Stimulated activated CD4-positive, alpha-beta T cell treated with anti-CD3 and anti-CD28 coated beads, Interleukin-12 subunit alpha, Interleukin-12 subunit beta, amount 100 ng/mL, for 48 hours (primary cell): ENCODE data around the gene SPOCK2.
A peak's percentile ranks its signal among the peaks of the same experiment; 100 is the strongest.
"Not testable (repeated sequence)": the region's sequence is repeated elsewhere in the genome, so short reads cannot be mapped to it uniquely, and the experiment has no call there.

Experiments used
- DNase-seq, 3 donors: peaks; one replicate each; pipeline ENCODE4 v3.0.0-alpha.2; 2020; ENCODE audit warnings: low read depth in 2 of 3, low spot score in 1 of 3

SPOCK2 gene, protein sequence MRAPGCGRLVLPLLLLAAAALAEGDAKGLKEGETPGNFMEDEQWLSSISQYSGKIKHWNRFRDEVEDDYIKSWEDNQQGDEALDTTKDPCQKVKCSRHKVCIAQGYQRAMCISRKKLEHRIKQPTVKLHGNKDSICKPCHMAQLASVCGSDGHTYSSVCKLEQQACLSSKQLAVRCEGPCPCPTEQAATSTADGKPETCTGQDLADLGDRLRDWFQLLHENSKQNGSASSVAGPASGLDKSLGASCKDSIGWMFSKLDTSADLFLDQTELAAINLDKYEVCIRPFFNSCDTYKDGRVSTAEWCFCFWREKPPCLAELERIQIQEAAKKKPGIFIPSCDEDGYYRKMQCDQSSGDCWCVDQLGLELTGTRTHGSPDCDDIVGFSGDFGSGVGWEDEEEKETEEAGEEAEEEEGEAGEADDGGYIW

GRCh38 chr10:72087969-72088888 lies at the start of gene SPOCK2:
TSS of gene SPOCK2 (minus strand) at chr10:72088551. CDS start at chr10:72088328, 223 bp downstream.
- peak in 2 of 3 donors; percentile 39 to 51 for DNase-seq

DNA sequence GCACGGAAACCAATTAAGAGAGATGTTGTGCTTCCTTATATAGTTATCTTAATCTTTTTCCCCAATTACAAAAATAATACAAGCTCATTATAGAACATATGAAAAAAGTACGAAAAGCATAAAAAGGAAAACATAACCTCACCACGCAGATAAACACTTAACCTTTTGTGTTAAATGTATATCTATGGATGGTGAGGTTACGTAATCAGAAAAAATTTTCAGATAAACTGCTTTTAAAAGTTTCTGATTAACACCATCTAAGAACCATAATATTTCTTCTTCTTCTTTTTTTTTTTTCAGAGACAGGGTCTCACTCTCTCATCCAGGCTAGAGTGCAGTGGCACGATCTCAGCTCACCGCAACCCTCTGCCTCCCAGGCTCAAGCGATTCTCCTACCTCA lies 49.2 kb upstream of the SPOCK2 start:
- DNase-seq, result no peak

GRCh38 chr10:72136225-72136624 lies 47.9 kb upstream of the SPOCK2 start:
- DNase-seq, result not testable (repeated sequence)

DNA sequence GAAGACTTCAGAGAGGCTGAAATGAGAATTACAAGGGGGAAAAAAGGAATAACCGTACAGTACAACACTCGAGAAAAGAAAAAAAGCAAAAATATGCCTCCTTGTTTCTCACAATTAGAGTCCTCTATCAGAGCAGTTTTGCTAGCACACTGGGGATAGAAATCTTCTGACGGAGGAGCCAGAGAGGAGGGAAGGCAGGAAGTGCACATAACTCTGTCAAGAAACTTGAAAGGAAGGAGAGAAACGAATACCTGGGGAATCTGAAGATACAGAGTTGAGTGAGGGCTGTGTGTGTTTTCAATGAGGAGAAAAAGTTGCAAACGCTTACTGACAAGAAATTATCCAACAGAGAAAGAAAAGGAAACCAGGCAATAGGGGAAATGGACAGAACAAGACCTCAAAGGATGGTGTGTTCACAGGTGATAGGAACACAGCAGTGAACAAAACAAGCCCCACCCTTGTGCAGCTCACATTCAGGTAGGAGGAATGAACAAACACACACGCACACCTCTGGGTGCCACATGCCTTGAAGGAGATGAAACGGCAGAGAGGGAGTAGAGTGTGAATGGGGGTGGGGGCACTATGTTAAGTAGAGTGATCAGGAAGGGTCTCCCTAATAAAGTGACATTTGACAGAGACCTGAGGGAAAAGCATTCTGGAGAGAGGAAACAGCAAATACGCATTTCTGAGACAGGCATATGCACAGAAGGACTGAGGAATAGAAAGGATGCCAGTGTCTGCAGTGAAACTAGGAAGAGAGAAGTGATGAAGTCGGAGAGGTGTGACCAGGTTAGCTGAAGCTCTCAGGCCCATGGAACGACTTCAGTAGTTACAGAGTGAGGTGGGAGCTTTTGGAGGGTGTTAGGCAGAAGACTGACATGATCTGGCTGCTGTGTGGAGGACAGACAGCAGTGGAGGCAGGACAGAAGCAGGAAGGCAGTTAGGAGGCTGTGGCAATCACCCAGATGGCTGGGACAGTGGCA lies 46.7 kb upstream of the SPOCK2 start:
- DNase-seq, result no peak

DNA sequence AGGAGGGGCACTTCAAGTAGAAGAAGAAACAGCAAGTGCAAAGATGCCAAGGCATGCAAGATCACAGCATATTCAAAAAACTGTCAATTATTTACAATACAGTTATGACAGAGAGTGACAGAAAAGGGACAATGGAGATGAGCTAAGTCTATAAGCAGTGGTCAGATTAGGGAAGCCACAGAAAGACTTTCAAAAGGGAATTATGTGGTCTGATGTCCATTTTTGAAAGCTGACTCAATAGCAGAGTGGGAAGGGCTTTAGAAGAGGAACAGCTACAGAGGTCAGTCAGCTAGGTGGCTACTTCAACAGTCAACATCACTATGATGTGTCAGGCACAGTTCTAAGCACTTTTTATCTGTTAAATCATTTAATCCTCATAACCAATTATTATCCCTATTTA lies 45.2 kb upstream of the SPOCK2 start:
- no peak for DNase-seq

- DNase-seq, result no peak
These were observed 44.5 kb upstream of the SPOCK2 start for GRCh38 chr10:72132854-72133253.

DNA sequence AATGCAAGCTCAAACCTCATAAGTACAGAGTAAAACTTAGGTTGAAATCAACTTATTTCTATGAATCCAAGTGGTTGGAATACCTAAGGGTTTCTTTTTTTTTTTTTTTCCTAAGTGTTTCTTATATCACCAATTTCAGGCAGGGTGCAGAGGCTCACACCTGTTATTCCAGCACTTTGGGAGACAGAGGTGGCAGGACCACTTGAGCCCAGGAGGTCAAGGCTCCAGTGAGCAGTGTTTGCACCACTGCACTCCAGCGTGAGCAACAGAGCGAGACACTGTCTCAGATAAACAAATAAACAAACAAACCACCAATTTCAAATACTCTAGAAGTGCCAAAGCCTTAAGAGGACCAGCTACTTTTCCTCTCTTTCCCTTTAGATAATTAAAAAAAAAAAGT lies 39.2 kb upstream of the SPOCK2 start:
- no peak for DNase-seq

DNA sequence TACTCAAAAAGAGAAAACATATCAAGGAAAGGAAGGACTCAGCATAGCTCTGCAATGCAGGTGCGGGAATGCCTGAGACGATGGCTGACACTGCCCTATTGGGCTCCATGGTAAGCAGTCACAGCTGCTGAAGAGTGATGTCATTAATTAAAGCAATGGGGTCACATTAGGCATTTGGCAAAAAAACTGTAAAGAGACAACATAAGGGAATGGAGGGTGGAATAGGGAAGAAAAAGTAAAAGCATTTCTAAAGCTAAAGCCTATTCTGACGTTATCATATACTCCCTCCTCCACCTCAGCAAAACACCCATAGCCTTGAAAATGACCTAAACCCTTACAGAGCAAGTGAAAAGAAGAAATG lies 38.5 kb upstream of the SPOCK2 start:
- no peak for DNase-seq

DNA sequence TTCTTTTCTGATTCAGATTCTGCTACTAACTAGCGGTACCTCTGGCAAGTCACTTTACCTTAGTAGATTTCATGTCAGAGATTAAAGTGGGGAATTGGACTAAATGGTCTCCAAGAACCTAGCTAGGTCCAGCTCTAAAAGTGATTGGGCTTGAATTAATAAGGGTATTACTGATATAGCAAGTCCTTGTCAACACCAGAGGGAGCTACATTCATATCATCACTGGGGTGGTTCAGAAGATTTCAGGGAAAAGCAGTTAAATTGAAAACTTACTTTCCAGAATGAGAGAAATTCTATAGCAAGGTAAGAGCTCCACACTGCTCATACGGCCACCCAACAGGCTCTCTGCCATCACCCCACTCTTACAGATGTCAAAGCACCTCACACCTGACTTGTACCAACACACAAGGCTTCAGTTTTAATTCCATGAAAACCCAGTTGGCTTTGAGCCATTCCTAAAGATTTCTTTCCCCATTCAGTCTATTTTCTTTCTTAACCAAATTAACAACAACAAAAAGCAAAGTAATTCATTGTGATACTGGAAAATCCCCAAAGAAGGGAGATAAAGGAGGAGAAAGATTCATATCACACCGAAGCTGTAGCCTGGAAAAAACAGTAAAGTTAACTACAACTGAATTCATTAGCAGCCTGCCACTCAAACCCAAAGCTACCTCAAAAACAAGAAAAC lies 38.0 kb upstream of the SPOCK2 start:
- DNase-seq, result no peak

DNA sequence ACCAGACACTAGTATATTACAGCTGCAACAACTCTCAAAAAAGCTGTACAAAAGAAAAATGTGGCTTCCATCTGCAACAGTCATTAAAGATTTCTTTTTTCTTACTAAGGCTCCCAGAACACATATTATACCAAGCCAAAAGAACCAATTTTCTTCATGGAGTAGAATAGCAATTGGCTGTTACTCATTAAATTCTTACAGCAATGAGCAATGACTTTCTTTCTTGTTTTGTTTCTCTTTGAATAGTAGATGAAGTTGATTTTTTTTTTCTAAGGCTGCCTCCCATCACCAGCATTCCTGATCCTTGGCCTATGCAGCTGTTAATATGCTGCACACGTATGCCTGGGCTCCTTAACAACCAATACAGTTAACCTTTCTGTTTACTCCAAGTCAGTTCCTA lies 36.6 kb upstream of the SPOCK2 start:
- no peak for DNase-seq

DNA sequence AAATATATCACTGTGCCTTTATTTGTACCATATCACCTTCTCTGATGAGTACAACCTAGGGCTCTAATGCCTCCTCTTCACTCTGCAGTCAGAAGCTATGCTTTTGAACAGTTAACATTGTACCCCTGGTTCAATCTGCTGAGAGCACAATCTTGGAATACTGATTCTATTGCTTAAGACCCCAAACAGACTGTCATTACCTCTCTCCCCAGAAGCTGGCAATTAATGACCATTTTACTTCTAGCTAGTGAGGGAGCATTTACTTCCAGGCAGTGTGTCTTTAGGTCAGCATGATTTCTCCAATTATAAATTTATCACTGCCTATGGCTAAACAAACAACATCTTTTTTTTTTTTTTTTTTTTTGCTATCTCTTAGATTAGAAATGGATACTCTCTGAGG lies 36.0 kb upstream of the SPOCK2 start:
- no peak for DNase-seq

DNA sequence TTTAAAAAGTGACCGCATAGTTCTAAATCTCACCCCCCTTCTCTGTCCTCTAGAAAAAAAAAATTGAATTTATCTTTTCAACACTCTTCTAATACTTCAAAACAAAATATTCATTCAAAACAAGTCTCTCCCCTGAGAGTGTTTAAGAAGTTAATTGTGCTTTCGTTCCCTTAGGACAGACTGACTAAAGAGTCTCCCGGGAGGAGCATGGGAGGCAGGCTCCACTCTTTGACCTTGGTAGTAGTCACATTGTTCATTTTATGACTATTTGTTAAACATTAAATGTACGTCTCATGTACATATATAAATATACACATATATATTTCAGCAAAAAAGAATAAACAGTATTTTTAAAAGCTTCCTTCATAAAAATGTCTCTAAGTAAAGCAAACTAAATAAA lies 35.3 kb upstream of the SPOCK2 start:
- DNase-seq, result no peak

DNA sequence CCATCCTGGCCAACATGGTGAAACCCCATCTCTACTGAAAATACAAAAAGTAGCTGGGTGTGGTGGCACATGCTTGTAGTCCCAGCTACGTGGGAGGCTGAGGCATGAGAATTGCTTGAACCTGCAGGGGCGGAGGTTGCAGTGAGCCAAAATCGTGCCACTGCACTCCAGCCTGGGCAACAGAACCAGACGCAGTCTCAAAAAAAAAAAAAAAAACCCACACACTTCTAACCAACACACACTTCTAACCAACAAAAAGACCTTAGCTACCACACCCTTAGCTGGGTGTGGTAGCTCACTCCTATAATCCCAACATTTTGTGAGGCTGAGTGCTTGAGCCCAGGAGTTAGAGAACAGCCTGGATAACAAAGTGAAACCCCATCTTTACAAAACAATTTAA lies 33.9 kb upstream of the SPOCK2 start:
- DNase-seq, result no peak

- no peak for DNase-seq
These were observed 33.0 kb upstream of the SPOCK2 start for GRCh38 chr10:72121389-72121788.

DNA sequence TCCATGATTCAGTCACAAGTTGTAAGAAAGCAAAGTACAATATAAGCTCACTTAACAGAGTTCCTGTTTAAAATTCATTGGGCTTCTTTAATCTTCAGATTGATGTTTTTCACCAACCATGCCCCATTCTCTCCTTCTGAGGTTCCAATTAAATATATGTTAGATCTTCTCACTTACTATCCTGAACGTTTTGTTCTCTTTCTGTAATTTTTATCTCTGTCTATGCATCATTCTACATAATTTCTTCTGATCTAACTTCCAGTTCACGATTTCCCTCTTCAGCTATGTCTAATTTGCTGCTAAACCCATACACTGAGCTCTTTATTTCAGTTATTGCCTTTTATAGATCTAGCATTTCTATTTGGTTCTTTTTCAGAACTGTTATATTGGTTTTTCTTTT lies 28.0 kb upstream of the SPOCK2 start:
- DNase-seq, result no peak

GRCh38 chr10:72114706-72115450 lies 26.5 kb upstream of the SPOCK2 start:
- no peak for DNase-seq

GRCh38 chr10:72110673-72111401 lies 22.5 kb upstream of the SPOCK2 start:
- no peak for DNase-seq

DNA sequence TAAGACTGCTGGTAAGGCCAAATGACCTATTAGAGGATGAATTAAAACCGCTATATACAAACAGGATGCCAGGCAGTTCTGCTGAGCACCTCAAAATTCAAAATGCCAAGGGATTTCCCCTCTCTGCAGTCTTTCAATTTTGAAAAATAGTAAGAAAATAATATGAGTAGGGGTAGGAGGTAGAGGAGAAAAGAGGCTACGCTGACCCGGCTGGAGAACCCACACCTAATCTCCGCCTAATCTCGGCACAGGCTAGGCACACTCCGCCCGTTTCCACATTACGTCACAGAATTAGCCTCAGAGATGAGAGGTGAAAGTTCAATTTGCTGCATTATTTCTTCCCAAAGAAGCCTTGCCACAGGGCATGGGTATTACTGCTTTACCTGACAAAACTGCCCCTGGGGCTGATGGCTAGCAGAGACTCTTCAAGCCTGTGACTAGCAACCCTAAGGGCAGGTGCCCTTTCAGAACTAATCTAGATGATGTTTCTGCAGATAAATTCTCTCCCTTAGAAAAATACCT lies 21.3 kb upstream of the SPOCK2 start:
- DNase-seq, result no peak
